ENCODE data around the gene CTNNBIP1. TPM values are rescaled to one million over a fixed set of nuclear protein-coding genes. Genes with fewer than 3 reads are reported as not detected.

CTNNBIP1 gene
- total and polyA plus RNA-seq, 2 donors (not counting 3 experiments of a cell fraction or from before 2014, with no cell fraction given) = 26.6 to 31.7 TPM

DNA sequence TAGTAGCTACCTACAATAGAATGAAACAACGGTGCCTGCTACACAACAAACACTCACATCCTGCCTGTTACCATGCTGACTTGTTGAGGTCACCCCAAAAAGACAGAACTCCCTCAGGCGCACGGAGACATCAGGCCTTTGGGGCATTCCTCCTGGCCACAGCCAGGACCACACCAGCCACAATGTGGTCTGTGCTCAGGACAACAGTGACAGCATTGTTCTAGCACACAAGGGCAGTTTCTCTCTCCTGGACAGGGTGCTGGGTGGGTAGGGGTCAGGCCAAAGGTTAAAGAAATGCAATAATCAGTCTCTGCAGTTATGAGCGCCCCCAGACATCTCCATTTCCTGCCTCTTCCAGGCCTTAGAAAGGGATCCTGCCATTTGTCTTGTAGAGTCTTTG, 39.5 kb downstream of the CTNNBIP1 start:
- dilution Hi-C loops (cut with MboI; ENCODE audit: extremely low pct_ligation_motif_present, low sequenced_read_pairs) (no loop called here), intact Hi-C loops (cut with micrococcal nuclease) (no loop called here)
- H3K4me1 ChIP-seq (ENCODE audit: control insufficient read depth, extremely low read depth, insufficient read depth, low read length) = peaks cover 7% of the 10 kb centered on the region
- no peaks in the 10 kb centered on the region for H3K79me2 ChIP-seq (ENCODE audit: control insufficient read depth, insufficient read depth, low read length)
- no peaks in the 10 kb centered on the region for H4K20me1 ChIP-seq (replicated peaks; ENCODE audit: control insufficient read depth, extremely low read depth, insufficient read depth, low read length)
- no peaks in the 10 kb centered on the region for H3K9me3 ChIP-seq (replicated peaks; ENCODE audit: control insufficient read depth, insufficient read depth, low read length)
- H3K4me3 ChIP-seq (replicated peaks in 1 of 3; ENCODE audit: insufficient read depth in 1 of 3, low read depth in 1 of 3, low read length in 3 of 3) = no peak overlapping the region
- no TSS peak for BruUV-seq (replicated peaks)
- H3K9ac ChIP-seq (replicated peaks; ENCODE audit: extremely low read depth, insufficient read depth, low read length) = no peak overlapping the region
- POLR2A ChIA-PET = no interaction called here
- no peak for FAIRE-seq
- no peak overlapping the region for H3K27ac ChIP-seq (ENCODE audit: insufficient read depth, low read depth, low read length)
- no peak overlapping the region for H3K4me2 ChIP-seq (ENCODE audit: insufficient read depth, low read length)
- DNase-seq (ENCODE audit: low read depth, low spot score) = no peak
- TF ChIP-seq POLR2A (IDR thresholded peaks at IDR 0.05; ENCODE audit: low read depth, low read length) (no peak), EZH2 (IDR thresholded peaks at IDR 0.05; ENCODE audit: borderline replicate concordance, low read depth, low read length, severe bottlenecking) (no peak), JUN (IDR thresholded peaks at IDR 0.05; ENCODE audit: borderline replicate concordance, insufficient read depth, insufficient read length, low read depth) (no peak), POLR2AphosphoS5 (IDR thresholded peaks at IDR 0.05; ENCODE audit: insufficient read depth, low read depth, low read length) (no peak), MYC (IDR thresholded peaks at IDR 0.05; ENCODE audit: low read depth, low read length) (no peak), FOS (IDR thresholded peaks at IDR 0.05; ENCODE audit: borderline replicate concordance, insufficient read depth, low read length) (no peak), GATA2 (IDR thresholded peaks at IDR 0.05; ENCODE audit: insufficient read depth, insufficient read length, low read depth, low read length) (no peak)
- TF ChIP-seq, protein P1, sequence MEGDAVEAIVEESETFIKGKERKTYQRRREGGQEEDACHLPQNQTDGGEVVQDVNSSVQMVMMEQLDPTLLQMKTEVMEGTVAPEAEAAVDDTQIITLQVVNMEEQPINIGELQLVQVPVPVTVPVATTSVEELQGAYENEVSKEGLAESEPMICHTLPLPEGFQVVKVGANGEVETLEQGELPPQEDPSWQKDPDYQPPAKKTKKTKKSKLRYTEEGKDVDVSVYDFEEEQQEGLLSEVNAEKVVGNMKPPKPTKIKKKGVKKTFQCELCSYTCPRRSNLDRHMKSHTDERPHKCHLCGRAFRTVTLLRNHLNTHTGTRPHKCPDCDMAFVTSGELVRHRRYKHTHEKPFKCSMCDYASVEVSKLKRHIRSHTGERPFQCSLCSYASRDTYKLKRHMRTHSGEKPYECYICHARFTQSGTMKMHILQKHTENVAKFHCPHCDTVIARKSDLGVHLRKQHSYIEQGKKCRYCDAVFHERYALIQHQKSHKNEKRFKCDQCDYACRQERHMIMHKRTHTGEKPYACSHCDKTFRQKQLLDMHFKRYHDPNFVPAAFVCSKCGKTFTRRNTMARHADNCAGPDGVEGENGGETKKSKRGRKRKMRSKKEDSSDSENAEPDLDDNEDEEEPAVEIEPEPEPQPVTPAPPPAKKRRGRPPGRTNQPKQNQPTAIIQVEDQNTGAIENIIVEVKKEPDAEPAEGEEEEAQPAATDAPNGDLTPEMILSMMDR (IDR thresholded peaks at IDR 0.05; ENCODE audit: extremely low read depth in 1 of 2, insufficient read depth in 1 of 2, low read depth in 1 of 2, low read length in 2 of 2) = no peak
- TF ChIP-seq, protein P2, sequence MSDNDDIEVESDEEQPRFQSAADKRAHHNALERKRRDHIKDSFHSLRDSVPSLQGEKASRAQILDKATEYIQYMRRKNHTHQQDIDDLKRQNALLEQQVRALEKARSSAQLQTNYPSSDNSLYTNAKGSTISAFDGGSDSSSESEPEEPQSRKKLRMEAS (IDR thresholded peaks at IDR 0.05; ENCODE audit: insufficient read depth, insufficient read length) = no peak
- CTCF ChIA-PET = interaction anchor here (1.4 to 7.6 kb wide), 5 partner anchors 45 to 149 kb away, joined by 3 to 77 read pairs (median 51); partner anchors contain the start of genes LZIC and NMNAT1
- peaks cover 0 to 9% of the 10 kb centered on the region in 2 experiments for H3K36me3 ChIP-seq (ENCODE audit: control insufficient read depth in 2 of 2, extremely low read depth in 1 of 2, insufficient read depth in 2 of 2, low read length in 2 of 2)
- H3K27me3 ChIP-seq (ENCODE audit: control insufficient read depth in 2 of 2, insufficient read depth in 2 of 2, low read length in 2 of 2) = no peaks in the 10 kb centered on the region
- H3K9me1 ChIP-seq (replicated peaks; ENCODE audit: control insufficient read depth, extremely low read depth, insufficient read depth, low read length) = no peaks in the 10 kb centered on the region
- no peak overlapping the region for H2AFZ ChIP-seq (ENCODE audit: low read depth, low read length)
